Myocyte (in vitro differentiated cells): ENCODE measurements around the gene IL6R. TPM values are rescaled to one million over a fixed set of nuclear protein-coding genes. Genes with fewer than 3 reads are reported as not detected.
"Not testable (repeated sequence)": the region's sequence is repeated elsewhere in the genome, so short reads cannot be mapped to it uniquely, and the experiment has no call there.

ENCODE experiments used
- DNase-seq: peaks from one replicate; pipeline ENCODE4 v3.0.0-alpha.2; 2012; ENCODE audit warnings: low read depth
- polyA plus RNA-seq: library from polyadenylated mRNA; unstranded; fragments of >200 nt; gene quantifications from one replicate; pipeline ENCODE4 v1.2.1, GENCODE V29; 2012; ENCODE audit warnings: missing spikeins
- total RNA-seq: library from RNA; depleted of rRNA; stranded (reverse); fragments of >200 nt; gene quantifications from 2 replicates; pipeline ENCODE4 v1.2.3, GENCODE V29; 2014

Gene IL6R
- total RNA-seq = 1.6 and 5.4 TPM in 2 replicates
- 0.18 TPM for polyA plus RNA-seq

DNA sequence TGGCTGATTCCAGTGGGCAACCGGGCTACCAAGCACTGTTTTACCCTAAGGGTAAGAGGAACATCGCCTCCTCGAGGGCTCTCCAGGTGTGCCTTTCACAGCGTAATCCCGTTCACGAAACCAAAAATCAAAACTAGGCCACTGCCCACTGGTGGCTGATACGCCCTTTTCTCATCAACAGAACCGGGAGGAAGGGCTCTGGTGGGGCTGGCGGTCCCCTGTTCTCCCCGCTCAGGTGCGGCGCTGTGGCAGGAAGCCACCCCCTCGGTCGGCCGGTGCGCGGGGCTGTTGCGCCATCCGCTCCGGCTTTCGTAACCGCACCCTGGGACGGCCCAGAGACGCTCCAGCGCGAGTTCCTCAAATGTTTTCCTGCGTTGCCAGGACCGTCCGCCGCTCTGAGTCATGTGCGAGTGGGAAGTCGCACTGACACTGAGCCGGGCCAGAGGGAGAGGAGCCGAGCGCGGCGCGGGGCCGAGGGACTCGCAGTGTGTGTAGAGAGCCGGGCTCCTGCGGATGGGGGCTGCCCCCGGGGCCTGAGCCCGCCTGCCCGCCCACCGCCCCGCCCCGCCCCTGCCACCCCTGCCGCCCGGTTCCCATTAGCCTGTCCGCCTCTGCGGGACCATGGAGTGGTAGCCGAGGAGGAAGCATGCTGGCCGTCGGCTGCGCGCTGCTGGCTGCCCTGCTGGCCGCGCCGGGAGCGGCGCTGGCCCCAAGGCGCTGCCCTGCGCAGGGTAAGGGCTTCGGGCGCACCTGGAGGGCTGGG, at the start of gene IL6R:
Gene IL6R (plus strand): TSS at position 360 of the 763 bp plus-strand sequence. CDS start 287 bp downstream, at position 647.
- peak; percentile 92 for DNase-seq

- DNase-seq = peak; percentile 83
These were observed 46.6 kb upstream of the IL6R start for GRCh38 chr1:154358519-154358918.

- no peak for DNase-seq
These were observed 44.9 kb upstream of the IL6R start for GRCh38 chr1:154360288-154360687.

- DNase-seq = not testable (repeated sequence)
These were observed 44.3 kb upstream of the IL6R start for GRCh38 chr1:154360881-154361280.

- no peak for DNase-seq
These were observed 43.8 kb upstream of the IL6R start for GRCh38 chr1:154361357-154361756.

DNA sequence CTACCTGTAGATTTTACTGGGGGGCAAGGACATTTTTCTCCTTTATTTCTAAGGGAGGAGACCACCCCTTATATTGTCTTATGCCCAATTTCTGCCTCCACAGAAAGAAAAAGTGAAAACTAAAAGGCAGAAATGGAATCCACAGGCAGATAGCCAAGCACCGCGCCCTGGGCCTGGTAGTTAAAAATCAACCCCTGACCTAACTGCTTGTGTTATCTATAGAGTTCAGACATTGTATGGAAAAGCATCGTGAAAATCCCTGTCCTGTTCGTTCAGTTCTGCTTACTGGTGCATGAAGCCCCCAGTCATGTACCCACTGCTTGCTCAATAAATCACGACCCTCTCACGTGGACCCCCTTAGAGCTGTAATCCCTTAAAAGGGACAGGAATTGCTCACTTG, 33.7 kb upstream of the IL6R start:
- no peak for DNase-seq

GRCh38 chr1:154373777-154374357, 31.3 kb upstream of the IL6R start:
- not testable (repeated sequence) for DNase-seq

- DNase-seq = no peak
These were observed 25.8 kb upstream of the IL6R start for GRCh38 chr1:154379301-154379700.

GRCh38 chr1:154384650-154385489, 20.3 kb upstream of the IL6R start:
- DNase-seq = no peak

DNA sequence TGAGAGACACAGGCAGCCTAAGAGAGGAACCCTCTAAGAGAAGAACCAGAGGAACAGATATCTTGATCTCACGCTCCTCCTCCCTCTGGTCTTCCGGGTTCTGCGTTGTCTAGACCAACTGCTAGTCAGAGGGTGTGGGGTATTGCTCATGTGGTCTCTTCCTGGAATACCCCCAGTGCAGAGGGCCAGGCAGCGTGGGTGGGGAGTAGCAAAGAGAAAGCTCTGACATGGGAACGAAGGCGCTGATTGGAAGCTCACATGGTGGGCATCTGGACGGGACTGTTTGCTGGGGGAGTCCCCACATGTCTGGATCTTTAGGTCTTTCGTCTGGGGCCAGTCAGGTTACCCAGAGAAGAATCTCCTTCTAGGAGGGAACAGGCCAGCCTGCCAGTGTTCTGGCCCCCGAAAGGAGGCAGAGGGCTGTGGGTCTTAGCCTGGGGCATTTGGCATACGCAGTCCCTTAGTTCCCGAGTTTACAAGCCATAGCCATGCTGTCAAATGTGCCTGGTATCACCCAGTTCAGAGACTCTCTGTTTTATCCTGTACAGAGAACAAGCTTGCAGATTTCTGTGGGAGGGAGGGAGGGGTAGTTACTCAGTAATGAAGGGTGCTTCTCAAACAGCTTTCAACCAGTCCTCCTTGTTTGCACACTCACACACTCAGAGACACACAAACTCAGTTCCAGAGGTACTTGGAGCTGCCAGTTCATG, 18.3 kb upstream of the IL6R start:
- DNase-seq = no peak

DNA sequence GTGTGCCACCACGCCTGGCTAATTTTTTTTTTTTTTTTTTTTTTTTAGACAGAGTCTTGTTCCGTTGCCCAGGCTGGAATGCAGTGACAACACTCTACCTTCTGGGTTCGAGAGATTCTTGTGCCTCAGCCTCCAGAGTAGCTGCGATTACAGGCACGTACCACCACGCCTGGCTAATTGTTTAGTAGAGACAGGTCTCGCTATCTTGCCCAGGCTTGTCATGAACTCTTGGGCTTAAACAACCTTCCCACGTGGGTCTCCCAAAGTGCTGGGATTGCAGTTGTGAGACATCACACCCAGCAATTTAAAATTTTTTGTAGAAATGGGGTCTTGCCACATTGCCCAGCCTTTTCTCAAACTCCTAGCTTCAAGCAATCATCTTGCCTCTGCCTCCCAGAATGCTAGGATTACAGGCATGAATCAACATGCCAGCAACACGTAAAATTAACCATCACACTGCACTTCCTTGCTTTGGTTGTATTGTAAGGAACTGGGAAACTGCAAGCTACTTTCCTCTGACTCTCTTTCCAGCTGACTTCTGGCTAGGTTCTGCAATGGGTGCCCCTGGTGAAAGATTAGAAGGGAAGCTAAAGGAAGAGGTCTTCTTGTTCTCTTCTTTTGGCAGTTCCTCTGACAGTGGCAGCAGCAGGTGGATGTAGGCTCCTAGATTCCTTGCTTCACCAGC, 13.9 kb upstream of the IL6R start:
- peak; percentile 37 for DNase-seq

GRCh38 chr1:154398141-154398540, 7.0 kb upstream of the IL6R start:
- DNase-seq = no peak

GRCh38 chr1:154398678-154399077, 6.5 kb upstream of the IL6R start:
- DNase-seq = no peak

- no peak for DNase-seq
These were observed 4.8 kb upstream of the IL6R start for GRCh38 chr1:154400381-154400801.

GRCh38 chr1:154402409-154402921, 2.7 kb upstream of the IL6R start:
- no peak for DNase-seq

GRCh38 chr1:154403261-154403943, 1.7 kb upstream of the IL6R start:
- DNase-seq = no peak

DNA sequence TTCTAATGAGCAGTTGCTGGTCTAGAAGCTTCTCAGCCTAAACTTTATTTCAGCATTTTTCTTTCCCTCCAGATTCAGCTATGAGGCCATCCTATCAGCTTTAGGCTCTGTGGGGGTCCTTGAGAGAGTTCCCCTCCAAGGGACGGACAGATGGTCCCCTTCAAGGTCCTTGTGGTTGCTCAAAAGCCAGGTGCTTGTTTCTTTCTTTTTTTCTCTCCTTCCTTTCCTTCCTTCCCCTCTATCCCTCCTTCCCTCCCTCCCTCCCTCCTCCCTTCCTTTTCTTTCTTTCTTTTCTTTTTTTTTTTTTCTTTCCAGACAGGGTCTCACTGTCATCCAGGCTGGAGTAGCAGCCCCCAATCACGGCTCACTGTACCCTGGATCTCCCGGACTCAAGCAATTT, 1.2 kb upstream of the IL6R start:
- DNase-seq = no peak

DNA sequence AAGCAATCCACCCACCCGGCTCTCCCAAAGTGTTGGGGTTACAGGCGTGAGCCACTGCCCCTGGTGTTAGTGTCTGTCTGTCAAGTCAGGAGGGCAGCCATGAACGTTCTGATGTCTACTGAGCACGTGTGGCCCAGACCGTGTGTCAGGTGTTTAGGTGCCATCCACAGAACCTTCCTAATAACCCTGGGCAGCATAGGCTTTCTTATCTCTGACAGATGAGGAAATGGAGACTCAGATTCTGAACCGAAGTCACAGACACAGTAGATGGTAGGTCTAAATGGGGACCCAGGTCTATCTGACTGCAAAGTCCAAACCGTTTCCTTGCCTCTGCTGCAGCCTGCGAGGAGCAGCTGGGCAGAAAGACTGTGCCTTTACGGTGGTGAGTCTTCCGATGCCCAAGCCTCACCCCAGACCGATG, 622 bp upstream of the IL6R start:
- no peak for DNase-seq

- DNase-seq = peak; percentile 97
These were observed 816 bp downstream of the IL6R start for GRCh38 chr1:154405747-154406571.
